ENCODE measurements around the gene MTMR12.

DNA sequence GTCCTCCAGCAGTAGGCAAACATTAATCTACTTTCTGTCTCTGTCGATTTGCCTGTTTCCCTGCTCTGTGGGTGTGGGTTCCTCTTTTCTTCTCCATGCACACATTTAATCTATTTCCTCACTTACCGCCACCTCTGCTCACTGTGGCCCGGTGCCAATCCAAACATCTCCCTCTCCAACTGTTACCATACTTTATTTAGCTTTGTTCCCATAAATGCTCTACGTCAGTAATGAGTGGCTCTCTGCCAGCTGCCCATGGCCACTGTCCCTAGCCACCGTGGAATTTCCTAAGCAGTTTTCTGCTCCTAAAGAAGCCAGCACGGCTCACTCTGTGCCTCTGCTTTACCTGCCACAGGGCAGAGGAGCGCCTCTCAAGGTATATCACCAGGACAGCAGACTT lies 119.1 kb downstream of the MTMR12 start:
- TF ChIP-seq, protein P1, sequence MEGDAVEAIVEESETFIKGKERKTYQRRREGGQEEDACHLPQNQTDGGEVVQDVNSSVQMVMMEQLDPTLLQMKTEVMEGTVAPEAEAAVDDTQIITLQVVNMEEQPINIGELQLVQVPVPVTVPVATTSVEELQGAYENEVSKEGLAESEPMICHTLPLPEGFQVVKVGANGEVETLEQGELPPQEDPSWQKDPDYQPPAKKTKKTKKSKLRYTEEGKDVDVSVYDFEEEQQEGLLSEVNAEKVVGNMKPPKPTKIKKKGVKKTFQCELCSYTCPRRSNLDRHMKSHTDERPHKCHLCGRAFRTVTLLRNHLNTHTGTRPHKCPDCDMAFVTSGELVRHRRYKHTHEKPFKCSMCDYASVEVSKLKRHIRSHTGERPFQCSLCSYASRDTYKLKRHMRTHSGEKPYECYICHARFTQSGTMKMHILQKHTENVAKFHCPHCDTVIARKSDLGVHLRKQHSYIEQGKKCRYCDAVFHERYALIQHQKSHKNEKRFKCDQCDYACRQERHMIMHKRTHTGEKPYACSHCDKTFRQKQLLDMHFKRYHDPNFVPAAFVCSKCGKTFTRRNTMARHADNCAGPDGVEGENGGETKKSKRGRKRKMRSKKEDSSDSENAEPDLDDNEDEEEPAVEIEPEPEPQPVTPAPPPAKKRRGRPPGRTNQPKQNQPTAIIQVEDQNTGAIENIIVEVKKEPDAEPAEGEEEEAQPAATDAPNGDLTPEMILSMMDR (IDR thresholded peaks at IDR 0.05) = no peak
- no peak for TF ChIP-seq POLR2A (IDR thresholded peaks at IDR 0.05)

All from prostate gland (tissue), 2 donors.